Fibroblast of skin of left quadriceps (primary cell): ENCODE results near the gene VILL.
"Not testable (repeated sequence)": the region's sequence is repeated elsewhere in the genome, so short reads cannot be mapped to it uniquely, and the experiment has no call there.

Experiments
- DNase-seq, 2 experiments: peaks; one replicate each; pipeline ENCODE4 v3.0.0-alpha.2; 2013; ENCODE audit warnings: low read depth in 2 of 2

VILL gene

DNA sequence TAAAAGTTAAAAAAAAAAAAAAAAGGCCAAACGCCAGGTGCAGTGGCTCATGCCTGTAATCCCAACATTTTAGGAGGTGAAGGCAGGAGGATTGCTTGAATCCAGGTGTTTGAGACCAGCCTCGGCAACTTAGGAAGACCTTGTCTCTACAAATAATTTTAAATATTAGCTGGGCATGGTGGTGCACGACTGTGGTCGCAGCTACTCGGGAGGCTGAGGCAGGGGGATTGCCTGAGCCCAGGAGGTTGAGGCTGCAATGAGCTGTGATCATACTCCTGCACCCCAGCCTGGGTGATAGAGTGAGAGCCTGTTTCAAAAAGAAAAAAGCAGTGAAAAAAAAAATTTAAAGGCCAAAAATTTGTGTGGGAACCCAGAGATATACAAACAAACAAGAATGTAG lies 45.7 kb downstream of the VILL start:
- no peak for DNase-seq

DNA sequence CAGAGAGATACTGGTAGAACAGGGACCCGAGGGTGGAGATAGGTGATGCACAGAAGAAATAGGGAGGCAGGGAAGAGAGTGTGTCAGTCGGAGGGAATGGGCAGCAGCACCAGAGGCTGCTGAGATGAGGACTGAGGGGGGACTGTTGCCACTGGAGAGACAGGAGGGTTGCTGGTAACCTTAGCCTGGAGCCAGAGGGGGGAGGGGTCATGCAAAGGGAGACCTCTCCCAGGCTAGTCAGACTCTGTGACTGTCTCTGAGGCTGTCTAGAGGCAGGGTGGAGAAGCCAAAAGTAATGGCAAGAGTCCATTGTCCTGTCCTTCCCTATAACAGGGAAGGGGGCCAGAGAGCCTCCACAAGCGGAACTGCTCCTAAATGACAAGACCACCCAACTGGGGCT lies 46.3 kb downstream of the VILL start:
- DNase-seq: no peak

DNA sequence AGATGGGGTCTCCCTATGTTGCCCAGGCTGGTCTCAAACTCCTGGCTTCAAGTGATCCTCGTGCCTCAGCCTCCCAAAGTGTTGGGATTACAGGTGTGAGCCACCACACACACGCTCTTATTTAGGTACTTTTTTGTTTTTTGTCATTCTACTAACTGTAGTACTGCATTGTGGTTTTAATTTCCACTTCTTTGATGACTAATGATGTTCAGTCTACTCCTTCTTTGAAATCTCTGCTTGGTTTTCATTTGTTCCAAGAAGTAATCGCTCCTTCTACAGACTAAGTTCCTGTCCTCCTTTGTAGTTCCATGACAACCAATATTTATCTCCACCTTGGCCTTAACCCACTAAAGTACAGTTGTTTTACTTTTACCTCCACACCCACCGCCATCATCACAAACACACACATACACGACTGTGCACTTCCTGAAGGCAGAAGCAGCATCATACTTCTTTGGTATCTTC lies 47.9 kb downstream of the VILL start:
- DNase-seq: no peak

DNA sequence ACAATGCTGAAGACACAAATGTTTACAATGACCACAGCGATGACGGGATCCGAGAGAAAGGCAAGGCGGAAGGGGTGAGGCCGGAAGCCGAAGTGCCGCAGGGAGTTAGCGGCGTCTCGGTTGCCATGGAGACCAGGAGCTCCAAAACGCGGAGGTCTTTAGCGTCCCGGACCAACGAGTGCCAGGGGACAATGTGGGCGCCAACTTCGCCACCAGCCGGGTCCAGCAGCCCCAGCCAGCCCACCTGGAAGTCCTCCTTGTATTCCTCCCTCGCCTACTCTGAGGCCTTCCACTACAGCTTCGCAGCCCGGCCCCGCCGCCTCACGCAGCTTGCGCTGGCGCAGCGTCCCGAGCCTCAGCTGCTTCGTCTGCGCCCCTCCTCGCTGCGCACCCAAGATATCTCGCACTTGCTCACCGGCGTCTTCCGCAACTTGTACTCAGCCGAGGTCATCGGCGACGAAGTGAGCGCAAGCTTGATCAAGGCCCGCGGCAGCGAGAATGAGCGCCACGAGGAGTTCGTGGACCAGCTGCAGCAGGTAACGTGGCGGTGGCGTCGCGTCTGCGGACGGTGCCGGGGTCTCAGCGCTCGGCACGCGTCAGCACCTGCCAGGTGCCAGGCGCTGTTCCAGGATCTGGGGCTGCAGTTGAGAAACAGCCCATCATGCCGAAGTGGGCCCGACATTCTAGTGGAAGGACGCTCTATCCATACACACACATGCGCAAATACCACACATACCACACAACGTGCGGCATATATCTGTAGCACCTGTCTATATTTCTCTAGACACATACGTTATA lies 48.7 kb downstream of the VILL start, which contains the start of gene DLEC1:
Gene DLEC1 (plus strand): TSS at position 108 of the 798 bp plus-strand sequence. CDS start 18 bp downstream, at position 126.
- DNase-seq: no peak

DNA sequence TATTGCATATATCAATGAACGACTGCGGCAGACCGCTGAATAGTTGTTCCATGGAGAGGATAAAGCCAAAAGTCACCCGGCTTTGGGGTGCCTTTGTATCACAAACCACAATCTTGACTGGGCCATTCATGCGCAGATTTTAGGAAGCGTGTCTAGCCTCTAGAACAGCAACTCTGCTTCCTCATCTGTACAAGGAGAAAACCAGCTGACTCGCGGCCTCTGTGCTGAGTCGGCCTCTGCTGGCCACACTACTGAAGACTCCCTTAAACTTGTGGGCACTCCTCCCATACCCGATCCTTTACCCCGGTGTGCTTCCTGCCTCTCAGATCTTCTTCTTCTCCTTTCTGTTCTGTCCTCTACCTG lies 49.3 kb downstream of the VILL start:
- no peak for DNase-seq

DNA sequence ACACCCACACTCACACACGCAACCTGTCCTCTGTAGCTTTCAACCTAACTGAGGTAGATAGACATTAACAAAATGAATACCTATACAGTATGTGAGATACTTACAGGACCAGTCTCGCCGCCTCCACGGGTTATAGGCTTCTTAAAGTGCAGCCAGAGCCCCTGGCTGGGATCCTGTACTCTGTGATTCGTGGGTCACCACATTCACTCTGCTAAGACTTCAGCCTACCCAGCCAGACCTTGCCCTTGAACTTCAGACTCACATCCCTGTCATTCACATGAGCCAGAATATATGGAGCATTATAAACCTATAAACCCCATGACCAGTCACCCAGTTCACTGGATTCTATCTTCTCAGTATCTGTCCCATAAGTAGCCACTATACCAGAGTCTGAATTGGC lies 49.8 kb downstream of the VILL start:
- no peak for DNase-seq

DNA sequence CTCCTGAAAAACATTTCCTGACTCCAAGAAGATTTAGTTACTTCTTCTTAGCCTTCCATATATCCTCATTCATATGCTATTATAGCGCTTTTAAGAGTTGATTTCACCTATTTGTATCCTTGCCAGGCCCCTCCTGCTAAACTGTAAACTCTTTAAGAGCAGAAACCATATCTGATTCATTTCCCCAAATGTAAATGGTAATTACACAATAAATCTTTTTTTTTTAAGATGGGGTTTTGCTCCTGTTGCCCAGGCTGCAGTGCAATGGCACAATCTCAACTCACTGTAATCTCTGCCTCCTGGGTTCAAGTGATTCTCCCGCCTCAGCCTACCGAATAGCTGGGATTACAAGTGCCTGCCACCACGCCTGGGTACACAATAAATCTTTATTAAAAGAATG lies 52.9 kb downstream of the VILL start:
- no peak for DNase-seq

DNA sequence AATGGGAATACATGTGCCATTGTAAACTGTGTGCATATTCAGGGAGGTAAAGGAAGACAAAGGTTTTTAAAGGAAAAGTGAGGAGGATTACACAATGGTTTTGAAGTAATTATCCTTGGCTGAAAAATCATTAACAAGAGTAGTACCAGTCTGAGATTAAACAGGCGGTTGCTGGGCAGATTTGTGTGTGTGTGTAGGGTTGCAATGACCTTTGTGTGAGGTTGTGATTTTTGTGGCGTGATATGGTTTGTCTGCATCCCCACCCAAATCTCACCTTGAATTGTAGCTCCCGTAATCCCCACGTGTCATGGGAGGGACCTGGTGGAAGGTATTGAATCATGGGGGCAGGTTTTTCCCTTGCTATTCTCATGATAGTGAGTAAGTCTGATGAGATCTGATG lies 55.4 kb downstream of the VILL start:
- no peak for DNase-seq

DNA sequence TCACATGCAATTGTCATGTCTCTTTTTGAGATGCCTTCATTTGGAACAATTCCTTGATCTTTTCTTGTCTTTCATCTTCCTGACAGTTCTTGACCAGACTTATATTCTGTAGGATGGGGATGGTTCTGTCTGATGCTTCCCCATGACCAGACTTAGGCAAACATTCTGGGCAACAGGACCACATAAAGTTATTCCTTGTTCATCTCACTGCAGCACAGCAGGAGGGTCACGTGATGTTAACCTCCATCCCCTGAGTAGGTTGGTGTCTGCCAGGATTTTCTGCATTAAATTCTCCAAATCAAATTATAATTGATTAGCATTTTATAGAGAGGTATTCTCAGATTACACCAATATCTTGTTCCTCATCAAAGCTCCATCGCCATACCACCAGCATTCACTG lies 56.2 kb downstream of the VILL start:
- DNase-seq: no peak

DNA sequence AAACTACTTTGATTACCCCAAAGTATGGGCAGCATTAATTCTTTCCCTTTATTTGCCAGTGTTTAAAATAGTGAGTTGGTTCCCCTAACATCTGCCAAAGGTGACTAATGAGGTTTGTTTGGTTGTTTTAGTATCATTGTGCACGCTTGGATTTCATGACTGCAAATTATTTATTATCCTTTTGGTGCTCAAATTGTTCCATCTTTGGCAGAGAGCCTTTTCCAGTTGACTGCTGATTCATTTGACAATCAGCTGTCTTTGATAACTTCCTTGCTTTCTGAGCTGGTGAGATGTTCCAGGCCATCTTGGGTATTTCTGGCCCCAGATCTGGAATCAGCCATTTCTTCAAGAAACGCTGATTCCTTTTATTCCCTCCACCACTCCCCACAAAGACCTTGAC lies 57.3 kb downstream of the VILL start:
- no peak for DNase-seq

DNA sequence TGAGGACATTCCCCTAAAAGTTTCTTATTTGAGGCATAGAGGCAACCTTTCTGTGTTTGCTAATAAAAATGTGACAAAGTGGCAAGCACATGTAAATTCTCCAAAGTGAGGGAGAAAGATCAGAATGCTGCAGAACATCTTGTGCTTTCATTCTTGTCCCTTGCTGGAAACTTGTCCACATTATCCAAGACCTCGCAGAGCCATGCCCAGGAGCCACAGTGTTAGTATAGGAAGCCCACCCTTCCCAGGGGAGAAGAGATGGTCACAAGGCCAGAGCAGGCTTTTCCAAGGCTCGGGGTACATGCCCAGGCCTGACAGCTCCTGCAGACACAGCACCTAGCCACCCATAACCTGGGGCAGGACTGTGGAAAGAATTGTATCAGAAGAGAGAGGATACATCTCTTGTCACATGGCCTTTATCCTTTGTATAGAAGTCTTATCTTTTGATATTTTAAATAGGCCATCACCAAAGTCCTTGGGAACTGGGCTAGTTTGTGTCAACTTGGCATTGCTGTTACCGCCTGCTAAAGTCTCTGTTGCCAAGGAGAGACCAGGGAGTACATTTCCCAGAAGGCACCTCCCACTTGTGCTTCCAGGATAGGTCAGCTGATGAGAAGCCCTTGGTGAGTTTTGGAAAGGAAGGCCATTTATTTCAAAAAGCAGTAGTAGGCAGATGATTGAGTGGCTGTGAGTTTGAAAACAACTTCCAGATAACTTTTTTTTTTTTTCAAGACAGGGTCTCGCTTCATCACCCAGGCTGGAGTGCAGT lies 59.0 kb downstream of the VILL start:
- no peak for DNase-seq

DNA sequence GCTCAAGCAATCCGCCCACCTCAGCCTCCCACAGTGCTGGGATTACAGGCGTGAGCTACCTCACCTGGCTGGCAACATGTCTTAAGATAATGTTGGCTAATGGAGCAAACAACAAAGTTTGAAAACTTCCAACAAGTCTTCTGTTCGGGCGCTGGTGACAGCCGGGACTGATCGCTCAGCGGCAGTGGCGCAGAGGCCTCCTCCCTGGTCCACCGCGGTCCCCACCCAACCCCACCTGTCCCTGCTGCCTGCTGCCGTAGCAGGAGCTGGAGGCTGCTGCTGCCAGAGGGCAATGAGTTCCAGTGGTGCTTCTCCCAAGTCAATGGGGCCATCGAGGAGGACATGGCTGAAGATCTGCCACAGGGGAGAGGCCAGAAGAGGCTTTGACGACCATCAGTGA lies 60.5 kb downstream of the VILL start:
- DNase-seq: no peak

DNA sequence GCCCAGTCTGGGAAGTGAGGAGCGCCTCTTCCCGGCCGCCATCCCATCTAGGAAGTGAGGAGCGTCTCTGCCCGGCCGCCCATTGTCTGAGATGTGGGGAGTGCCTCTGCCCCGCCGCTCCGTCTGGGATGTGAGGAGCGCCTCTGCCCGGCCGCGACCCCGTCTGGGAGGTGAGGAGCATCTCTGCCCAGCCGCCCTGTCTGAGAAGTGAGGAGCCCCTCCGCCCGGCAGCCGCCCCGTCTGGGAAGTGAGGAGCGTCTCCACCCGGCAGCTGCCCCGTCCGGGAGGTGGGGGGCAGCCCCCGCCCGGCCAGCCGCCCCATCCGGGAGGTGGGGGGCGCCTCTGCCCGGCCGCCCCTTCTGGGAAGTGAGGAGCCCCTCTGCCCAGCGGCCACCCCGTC lies 62.7 kb downstream of the VILL start:
- DNase-seq: not testable (repeated sequence)

DNA sequence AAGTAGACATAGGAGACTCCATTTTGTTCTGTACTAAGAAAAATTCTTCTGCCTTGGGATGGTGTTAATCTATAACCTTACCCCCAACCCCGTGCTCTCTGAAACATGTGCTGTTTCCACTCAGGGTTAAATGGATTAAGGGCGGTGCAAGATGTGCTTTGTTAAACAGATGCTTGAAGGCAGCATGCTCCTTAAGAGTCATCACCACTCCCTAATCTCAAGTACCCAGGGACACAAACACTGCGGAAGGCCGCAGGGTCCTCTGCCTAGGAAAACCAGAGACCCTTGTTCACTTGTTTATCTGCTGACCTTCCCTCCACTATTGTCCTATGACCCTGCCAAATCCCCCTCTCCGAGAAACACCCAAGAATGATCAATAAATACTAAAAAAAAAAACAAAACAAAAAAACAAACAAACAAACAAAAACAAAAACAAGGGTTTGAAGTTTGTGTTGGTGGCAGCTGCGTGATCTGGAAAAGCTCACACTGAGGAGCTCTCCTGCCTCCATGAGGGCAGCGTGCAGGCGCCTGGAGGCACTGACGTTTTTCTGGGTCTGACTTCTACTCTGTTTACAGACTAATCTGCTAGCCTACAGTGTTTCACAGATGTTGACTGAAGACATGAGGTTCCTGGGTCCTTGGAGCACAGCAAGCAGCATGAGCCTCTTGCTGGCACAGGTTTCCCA lies 63.4 kb downstream of the VILL start:
- not testable (repeated sequence) for DNase-seq

DNA sequence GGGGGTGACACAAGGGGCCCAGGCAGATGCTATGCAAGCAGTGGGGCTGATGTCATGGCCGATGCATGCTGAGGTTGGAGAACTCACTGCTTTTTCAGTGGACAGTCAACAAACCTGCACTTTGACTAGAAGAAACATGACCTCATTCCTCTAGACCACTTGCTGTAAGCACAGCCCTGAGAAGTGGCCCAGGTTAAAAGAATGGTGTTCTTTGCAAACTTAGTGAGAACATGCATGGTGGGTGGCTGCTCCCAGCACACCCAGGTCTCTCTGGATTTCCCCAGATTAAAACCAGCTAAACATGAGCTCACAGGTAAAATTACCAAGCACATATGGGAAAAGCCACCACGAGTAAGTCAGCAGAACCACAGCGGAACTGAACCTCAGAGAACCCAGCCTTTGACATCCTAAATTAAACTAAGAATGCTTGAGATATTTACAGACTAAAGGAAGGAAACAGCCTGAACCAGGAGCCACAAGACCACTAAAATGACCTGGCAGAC lies 64.0 kb downstream of the VILL start:
- no peak for DNase-seq
